Astrocyte (in vitro differentiated cells and primary cell): ENCODE measurements around the gene ZNF407. TPM values are rescaled to one million over a fixed set of nuclear protein-coding genes. Genes with fewer than 3 reads are reported as not detected.

Source experiments
- DNase-seq: peaks from one replicate; pipeline ENCODE4 v3.0.0-alpha.2; 2010; ENCODE audit warnings: low read depth
- FAIRE-seq: peaks from 2 replicates; lab custom pipeline; 2011; peaks lifted over from hg19 to GRCh38; lab: Jason Lieb, UNC
- H2AFZ ChIP-seq: 2 replicates; pipeline ENCODE4 v1.6.0; 2012; ENCODE audit warnings: low read depth, low read length, inconsistent platforms
- H3K27ac ChIP-seq: 2 replicates; pipeline ENCODE4 v1.5.1; 2011; ENCODE audit warnings: low read depth, low read length, inconsistent platforms
- H3K27me3 ChIP-seq: 2 replicates; pipeline ENCODE4 v1.6.0; 2011; ENCODE audit warnings: low read length, inconsistent platforms; ENCODE audit not compliant: insufficient read depth
- H3K36me3 ChIP-seq: 2 replicates; pipeline ENCODE4 v1.5.1; 2011; ENCODE audit warnings: low read length, inconsistent platforms; ENCODE audit not compliant: insufficient read depth
- H3K4me1 ChIP-seq: 2 replicates; pipeline ENCODE4 v1.5.1; 2011; ENCODE audit warnings: low read length, inconsistent platforms; ENCODE audit not compliant: insufficient read depth
- H3K4me2 ChIP-seq: 2 replicates; pipeline ENCODE4 v1.6.0; 2012; ENCODE audit warnings: low read length, inconsistent platforms
- H3K4me3 ChIP-seq: 2 replicates; pipeline ENCODE4 v1.5.1; 2011; ENCODE audit warnings: low read depth, mild to moderate bottlenecking, low read length, inconsistent platforms; ENCODE audit not compliant: insufficient read depth
- H3K79me2 ChIP-seq: 2 replicates; pipeline ENCODE4 v1.6.0; 2012; ENCODE audit warnings: mild to moderate bottlenecking, low read length, inconsistent platforms; ENCODE audit not compliant: insufficient read depth
- H3K9ac ChIP-seq: 2 replicates; pipeline ENCODE4 v1.6.0; 2012; ENCODE audit warnings: mild to moderate bottlenecking, low read length, inconsistent platforms
- H3K9me3 ChIP-seq: 2 replicates; pipeline ENCODE4 v1.5.1; 2012; ENCODE audit warnings: low read depth, mild to moderate bottlenecking, low read length, inconsistent platforms; ENCODE audit not compliant: insufficient read depth
- H4K20me1 ChIP-seq: 2 replicates; pipeline ENCODE4 v1.6.0; 2012; ENCODE audit warnings: low read length, inconsistent platforms; ENCODE audit not compliant: insufficient read depth
- H3K27ac Mint-ChIP-seq: one replicate; pipeline ENCODE4 v1.8.0; 2021; ENCODE audit warnings: mild to moderate bottlenecking, mixed read lengths; ENCODE audit not compliant: unreplicated experiment
- H3K27me3 Mint-ChIP-seq: one replicate; pipeline ENCODE4 v1.8.0; 2021; ENCODE audit warnings: low read depth, mixed read lengths; ENCODE audit not compliant: unreplicated experiment
- H3K36me3 Mint-ChIP-seq: one replicate; pipeline ENCODE4 v1.8.0; 2021; ENCODE audit warnings: low read depth, mixed read lengths; ENCODE audit not compliant: unreplicated experiment
- H3K4me1 Mint-ChIP-seq: one replicate; pipeline ENCODE4 v1.8.0; 2021; ENCODE audit warnings: low read depth, mixed read lengths; ENCODE audit not compliant: unreplicated experiment
- H3K4me3 Mint-ChIP-seq: one replicate; pipeline ENCODE4 v1.8.0; 2021; ENCODE audit warnings: mild to moderate bottlenecking, moderate library complexity, mixed read lengths; ENCODE audit not compliant: unreplicated experiment
- H3K9me3 Mint-ChIP-seq: one replicate; pipeline ENCODE4 v1.8.0; 2021; ENCODE audit warnings: mild to moderate bottlenecking, mixed read lengths; ENCODE audit not compliant: unreplicated experiment
- EZH2 ChIP-seq: IDR thresholded peaks from 2 replicates; pipeline ENCODE4 v1.6.1; 2012; ENCODE audit warnings: mild to moderate bottlenecking, low read length, inconsistent platforms; ENCODE audit not compliant: insufficient read depth
- total RNA-seq: library from RNA; stranded (reverse); gene quantifications from 2 replicates; pipeline ENCODE4 v1.2.1, GENCODE V29; 2021
- TF ChIP-seq, protein P1 (sequence below): IDR thresholded peaks from 2 replicates; pipeline ENCODE4 v1.5.1; 2011; ENCODE audit warnings: low read depth, mild to moderate bottlenecking, inconsistent platforms, low read length, moderate library complexity; ENCODE audit not compliant: insufficient read depth

Gene ZNF407
- total RNA-seq, 1 donor from 2014 or later = 13.8 TPM

DNA sequence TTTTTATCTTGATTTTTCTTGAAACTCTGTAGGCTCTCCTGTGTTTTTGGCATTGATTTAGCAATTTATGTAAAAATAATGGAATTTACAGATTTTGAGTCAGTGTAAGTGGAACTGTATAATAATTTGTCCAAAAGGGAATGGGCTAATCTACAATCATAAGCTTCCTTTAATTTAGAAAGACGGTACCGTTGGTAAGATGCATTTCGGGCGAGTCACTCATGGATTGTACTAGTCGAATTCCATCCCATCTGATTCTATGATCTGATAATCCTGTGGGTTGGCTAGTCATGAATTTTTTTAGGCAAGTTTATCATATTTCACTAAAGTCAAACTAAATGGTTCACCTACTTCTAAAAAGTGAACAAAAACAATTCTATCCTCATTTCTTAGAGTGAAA lies 133.4 kb downstream of the ZNF407 start:
- Mint-ChIP-seq H3K4me3 (no peak overlapping the region), H3K9me3 (no peaks in the 10 kb centered on the region), H3K27ac (no peak overlapping the region), H3K36me3 (peaks cover 7% of the 10 kb centered on the region), H3K4me1 (peaks cover 3% of the 10 kb centered on the region), H3K27me3 (no peaks in the 10 kb centered on the region)
- Histone ChIP-seq H3K36me3 (no peaks in the 10 kb centered on the region), H3K4me1 (peaks cover 3% of the 10 kb centered on the region), H3K27ac (peak overlapping the region; percentile 38), H3K4me2 (peak overlapping the region; percentile 27), H3K4me3 (no peak overlapping the region), H3K9ac (no peak overlapping the region), H3K27me3 (no peaks in the 10 kb centered on the region), H3K9me3 (no peaks in the 10 kb centered on the region), H4K20me1 (no peaks in the 10 kb centered on the region), H3K79me2 (no peaks in the 10 kb centered on the region), H2AFZ (no peak overlapping the region)
- no peak for TF ChIP-seq EZH2
- TF ChIP-seq, protein P1, sequence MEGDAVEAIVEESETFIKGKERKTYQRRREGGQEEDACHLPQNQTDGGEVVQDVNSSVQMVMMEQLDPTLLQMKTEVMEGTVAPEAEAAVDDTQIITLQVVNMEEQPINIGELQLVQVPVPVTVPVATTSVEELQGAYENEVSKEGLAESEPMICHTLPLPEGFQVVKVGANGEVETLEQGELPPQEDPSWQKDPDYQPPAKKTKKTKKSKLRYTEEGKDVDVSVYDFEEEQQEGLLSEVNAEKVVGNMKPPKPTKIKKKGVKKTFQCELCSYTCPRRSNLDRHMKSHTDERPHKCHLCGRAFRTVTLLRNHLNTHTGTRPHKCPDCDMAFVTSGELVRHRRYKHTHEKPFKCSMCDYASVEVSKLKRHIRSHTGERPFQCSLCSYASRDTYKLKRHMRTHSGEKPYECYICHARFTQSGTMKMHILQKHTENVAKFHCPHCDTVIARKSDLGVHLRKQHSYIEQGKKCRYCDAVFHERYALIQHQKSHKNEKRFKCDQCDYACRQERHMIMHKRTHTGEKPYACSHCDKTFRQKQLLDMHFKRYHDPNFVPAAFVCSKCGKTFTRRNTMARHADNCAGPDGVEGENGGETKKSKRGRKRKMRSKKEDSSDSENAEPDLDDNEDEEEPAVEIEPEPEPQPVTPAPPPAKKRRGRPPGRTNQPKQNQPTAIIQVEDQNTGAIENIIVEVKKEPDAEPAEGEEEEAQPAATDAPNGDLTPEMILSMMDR = no peak
- peak; percentile 81 for DNase-seq
- peak; percentile 99 for FAIRE-seq

GRCh38 chr18:74732380-74732779 lies 134.7 kb downstream of the ZNF407 start:
- H3K4me3 ChIP-seq = no peak overlapping the region
- H3K27ac Mint-ChIP-seq = no peak overlapping the region
- no peak overlapping the region for H2AFZ ChIP-seq
- H3K4me1 ChIP-seq = peaks cover 3% of the 10 kb centered on the region
- DNase-seq (no peak), FAIRE-seq (no peak)
- no peak overlapping the region for H3K9ac ChIP-seq
- H3K79me2 ChIP-seq = no peaks in the 10 kb centered on the region
- no peak overlapping the region for H3K27ac ChIP-seq
- H4K20me1 ChIP-seq = no peaks in the 10 kb centered on the region
- peaks cover 7% of the 10 kb centered on the region for H3K36me3 Mint-ChIP-seq
- no peaks in the 10 kb centered on the region for H3K9me3 ChIP-seq
- H3K4me1 Mint-ChIP-seq = peaks cover 3% of the 10 kb centered on the region
- no peaks in the 10 kb centered on the region for H3K36me3 ChIP-seq
- H3K4me2 ChIP-seq = no peak overlapping the region
- no peaks in the 10 kb centered on the region for H3K9me3 Mint-ChIP-seq
- no peak overlapping the region for H3K4me3 Mint-ChIP-seq
- no peaks in the 10 kb centered on the region for H3K27me3 ChIP-seq
- TF ChIP-seq, protein P1 = no peak
- no peak for TF ChIP-seq EZH2
- H3K27me3 Mint-ChIP-seq = no peaks in the 10 kb centered on the region

DNA sequence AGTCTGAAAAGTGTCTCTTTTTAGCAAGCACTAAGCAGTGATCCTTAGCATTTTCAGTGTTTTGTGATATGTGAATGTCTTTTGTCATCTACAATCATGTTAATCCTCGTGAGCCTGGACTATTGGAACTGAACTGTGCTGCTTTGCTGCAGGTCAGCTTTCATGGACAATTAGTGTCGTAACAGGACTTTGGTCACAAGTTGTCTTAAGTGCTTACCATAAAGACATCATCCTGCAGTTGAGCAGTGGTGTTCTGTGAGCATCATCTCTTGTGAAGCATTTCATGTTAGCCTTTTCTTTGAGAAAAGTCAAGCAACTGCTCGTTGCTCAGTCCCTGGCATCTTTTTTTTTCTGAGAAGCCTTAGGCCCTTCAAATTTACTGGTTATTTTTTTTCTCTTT lies 135.9 kb downstream of the ZNF407 start:
- DNase-seq = no peak
- no peaks in the 10 kb centered on the region for H3K9me3 Mint-ChIP-seq
- Histone ChIP-seq H3K4me1 (peaks cover 3% of the 10 kb centered on the region), H3K27ac (no peak overlapping the region), H3K4me2 (no peak overlapping the region), H2AFZ (no peak overlapping the region), H3K79me2 (no peaks in the 10 kb centered on the region), H3K9ac (no peak overlapping the region), H3K9me3 (no peaks in the 10 kb centered on the region), H3K4me3 (no peak overlapping the region), H3K27me3 (no peaks in the 10 kb centered on the region), H3K36me3 (no peaks in the 10 kb centered on the region), H4K20me1 (no peaks in the 10 kb centered on the region)
- peaks cover 3% of the 10 kb centered on the region for H3K4me1 Mint-ChIP-seq
- H3K27ac Mint-ChIP-seq = no peak overlapping the region
- no peak for TF ChIP-seq EZH2
- TF ChIP-seq, protein P1 = no peak
- no peaks in the 10 kb centered on the region for H3K27me3 Mint-ChIP-seq
- no peak for FAIRE-seq
- H3K4me3 Mint-ChIP-seq = no peak overlapping the region
- H3K36me3 Mint-ChIP-seq = peaks cover under 1% of the 10 kb centered on the region
